Jurkat, Clone E6-1 (cell line): ENCODE data around the gene SLC9C2.
"Not testable (repeated sequence)": the region's sequence is repeated elsewhere in the genome, so short reads cannot be mapped to it uniquely, and the experiment has no call there.

Source experiments
- DNase-seq: peaks from one replicate; pipeline ENCODE4 v3.0.0-alpha.2; 2011; ENCODE audit warnings: low read depth, low spot score
- H3K4me3 ChIP-seq: 2 replicates; pipeline ENCODE4 v1.5.1; 2011; ENCODE audit warnings: mild to moderate bottlenecking, low read length, control low read depth, moderate library complexity

The SLC9C2 gene

DNA sequence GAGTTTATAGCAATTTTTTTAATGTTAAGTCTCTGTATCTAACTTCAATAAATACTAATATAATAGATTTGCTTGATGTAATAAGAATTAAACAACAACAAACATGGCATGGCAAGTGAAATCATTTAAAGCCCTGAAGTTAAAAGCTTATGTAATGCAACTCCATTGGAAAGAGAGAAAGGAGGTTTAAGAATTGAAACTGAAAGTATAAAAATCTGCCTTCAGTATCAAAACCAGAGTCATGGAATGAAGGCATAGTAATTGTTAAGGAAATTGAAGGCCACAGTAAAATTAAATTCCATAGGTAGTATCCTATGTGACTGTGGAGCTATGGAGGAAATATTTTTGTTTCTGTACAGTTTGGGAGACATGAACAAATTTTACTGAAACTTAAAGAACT, 70.6 kb downstream of the SLC9C2 start:
- DNase-seq: no peak
- H3K4me3 ChIP-seq: no peak overlapping the region

DNA sequence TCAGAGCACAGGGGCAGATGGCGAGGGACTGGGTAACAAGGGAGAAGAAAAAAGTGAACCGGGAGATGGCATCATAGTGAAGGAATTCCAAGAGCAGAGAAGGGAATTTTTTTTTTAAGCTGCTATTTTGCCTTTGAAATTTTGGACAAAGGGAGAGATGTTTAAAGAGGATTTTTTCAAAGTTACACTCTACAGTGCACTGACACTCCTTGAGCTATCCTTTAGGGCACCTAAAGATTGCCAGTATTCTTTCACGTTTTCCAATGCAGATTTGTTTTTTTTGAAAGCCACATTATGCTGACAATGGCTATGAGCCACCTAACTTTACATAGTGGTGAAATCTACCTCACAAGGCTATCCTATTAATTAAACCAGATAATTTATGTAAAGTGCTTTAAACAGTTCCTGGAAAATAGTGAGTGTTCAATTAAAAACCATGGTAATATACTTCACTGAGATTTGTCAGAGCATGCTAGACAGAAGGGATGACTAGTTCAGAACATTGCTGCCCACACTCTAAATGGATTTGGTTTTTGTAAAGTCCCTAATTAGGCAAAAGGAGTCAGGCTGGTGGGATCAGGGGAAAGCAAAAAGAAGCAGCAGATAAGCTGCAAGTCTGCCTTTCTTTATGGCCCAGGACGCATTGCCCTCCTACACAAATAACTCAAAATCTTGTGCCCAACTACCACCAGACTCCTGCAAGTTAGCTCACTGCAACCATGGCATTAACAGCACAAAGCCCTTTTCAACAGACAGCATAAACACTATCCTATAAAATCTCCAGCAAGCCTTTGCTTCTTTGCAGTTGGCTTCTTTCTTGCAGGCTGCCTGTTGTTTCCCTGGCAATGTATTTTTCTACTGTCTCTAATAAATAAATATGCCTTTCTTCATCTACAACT, 71.8 kb downstream of the SLC9C2 start:
- no peak for DNase-seq
- no peak overlapping the region for H3K4me3 ChIP-seq

DNA sequence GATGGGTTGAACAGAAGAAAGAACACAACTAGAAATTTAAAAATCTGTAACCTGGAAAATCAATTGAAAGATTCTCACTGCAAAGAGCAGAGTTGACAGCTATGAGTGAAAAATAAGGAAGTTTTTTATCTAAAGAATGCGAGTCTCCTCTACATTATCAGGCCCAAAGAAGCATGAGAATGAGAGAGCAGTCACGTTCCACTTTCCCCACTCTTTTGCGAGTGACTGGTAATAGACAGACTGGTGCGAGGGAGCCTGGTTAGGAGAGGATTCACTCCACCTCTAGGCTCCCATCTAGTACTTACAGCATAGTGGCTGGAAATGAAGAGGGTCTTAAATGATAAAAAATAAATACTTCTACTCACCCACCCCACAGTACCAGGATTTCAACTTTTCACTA, 73.8 kb downstream of the SLC9C2 start:
- H3K4me3 ChIP-seq: no peak overlapping the region
- DNase-seq: no peak

DNA sequence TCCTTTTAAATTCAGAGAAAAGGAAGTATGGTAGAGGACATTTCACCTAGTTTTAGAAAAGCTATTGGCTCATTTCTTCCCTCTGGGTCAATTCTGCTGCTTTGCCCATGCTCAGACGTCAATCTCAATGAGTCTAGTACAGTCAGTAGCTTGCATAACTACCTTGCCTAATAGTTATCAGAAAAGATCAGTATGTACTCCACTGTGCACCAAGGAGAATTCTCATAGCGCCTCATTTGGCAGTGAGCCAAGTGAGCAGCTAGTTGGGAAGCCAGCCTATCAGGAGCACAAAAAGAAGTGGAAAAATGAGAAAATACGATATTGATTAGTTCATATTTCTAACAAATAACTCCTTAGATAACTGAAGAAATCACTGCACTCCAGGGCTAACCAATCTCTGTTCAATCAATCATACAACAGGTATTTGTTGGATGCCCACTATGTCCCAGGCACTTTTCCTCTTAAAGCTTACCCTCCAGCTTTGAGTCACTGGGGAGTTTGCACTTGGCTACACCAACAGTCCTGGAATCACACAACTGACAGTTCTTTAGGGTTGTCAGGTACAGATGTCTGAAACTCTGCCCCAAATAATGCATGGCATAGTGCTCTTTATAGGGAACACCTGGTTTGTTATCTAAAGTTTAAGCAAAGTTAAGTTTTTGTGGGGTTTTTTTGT, 75.6 kb downstream of the SLC9C2 start:
- H3K4me3 ChIP-seq: no peak overlapping the region
- DNase-seq: no peak

DNA sequence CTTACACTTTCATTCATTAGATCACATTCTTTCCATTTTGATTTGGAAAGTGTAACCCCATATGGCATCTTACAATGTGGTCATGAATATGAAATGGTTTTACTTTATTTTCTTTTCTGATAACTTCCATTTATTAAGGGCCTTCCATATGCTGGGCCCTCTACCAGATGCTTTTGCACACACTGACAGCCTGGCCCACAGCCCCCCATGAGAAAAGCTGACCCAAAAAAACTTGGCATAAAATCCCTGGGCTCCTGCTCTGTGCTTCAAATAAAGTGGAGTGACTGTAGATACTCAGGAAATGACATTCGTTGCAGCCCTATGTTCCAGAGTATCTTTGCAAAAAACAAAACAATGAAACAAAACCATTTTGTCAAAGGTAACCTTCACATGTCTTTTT, 76.9 kb downstream of the SLC9C2 start:
- H3K4me3 ChIP-seq: no peak overlapping the region
- DNase-seq: no peak

DNA sequence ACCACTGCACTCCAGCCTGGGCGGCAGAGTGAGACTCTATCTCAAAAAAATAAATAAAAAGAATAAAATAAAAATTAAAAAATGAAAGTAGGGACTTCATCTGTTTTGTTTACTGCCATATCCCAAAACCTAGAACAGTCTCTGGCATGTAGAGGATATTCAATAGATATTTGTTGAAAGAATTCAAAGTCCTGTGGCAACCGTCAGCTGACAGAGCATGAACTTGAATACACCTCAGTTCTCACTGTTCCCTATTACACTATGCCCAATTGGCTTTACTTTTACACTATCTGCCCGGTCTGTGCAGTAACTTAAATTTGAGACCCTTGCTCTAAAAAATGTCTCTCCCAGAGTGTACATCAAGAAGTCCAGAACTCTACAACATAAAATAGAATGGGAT, 79.5 kb downstream of the SLC9C2 start:
- no peak overlapping the region for H3K4me3 ChIP-seq
- DNase-seq: no peak

DNA sequence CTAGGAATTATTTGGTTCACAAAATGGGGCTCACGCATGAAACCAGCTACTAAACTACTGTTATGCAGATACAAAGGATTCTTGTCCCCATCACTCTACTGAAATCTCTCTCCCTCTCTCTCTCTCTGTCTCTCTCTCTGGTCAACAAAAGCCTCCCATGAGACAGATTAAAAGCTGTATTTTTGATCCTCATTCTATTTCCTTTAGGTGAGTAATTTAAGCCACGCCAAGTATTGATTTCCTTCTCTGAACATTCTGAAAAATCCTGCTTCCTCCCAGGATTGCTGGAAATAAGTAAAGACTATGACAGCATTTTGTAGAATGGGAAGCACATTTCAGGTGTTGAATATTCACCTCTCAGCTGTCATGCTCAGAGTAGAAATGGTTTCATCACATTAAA, 82.1 kb downstream of the SLC9C2 start:
- DNase-seq: no peak
- H3K4me3 ChIP-seq: no peak overlapping the region

DNA sequence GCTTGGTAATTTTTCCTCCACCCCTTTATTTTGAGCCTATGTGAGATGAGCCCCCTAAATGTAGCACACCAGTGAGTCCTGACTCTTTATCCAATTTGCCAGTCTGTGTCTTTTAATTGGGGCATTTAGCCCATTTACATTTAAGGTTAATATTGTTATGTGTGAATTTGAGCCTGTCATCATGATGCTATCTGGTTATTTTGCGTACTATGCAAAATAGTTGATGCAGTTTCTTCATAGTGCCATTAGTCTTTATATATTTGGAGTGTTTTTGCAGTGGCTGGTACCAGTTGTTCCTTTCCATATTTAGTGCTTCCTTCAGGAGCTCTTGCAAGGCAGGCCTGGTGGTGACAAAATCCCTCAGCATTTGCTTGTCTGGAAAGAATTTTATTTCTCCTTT, 88.4 kb downstream of the SLC9C2 start:
- DNase-seq, H3K4me3 ChIP-seq: not testable (repeated sequence)

DNA sequence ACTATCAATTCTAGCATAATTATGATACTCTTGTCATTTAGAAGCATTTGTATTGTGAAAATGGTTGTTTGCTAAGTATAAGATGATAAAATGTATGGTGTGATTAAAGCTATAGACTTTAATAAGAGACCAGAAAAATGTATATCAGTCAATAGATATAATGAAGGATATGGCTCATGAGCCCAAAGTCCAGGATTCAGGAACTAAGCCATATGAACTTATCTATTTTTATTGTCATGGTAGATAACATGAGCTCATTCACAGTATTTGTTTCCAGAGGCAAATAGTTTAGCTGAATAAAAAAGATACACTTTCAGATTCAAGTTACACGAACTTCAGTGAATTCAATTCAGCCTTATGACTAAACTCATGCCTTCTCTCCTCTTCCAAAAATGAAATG, 93.1 kb downstream of the SLC9C2 start:
- no peak for DNase-seq
- no peak overlapping the region for H3K4me3 ChIP-seq

DNA sequence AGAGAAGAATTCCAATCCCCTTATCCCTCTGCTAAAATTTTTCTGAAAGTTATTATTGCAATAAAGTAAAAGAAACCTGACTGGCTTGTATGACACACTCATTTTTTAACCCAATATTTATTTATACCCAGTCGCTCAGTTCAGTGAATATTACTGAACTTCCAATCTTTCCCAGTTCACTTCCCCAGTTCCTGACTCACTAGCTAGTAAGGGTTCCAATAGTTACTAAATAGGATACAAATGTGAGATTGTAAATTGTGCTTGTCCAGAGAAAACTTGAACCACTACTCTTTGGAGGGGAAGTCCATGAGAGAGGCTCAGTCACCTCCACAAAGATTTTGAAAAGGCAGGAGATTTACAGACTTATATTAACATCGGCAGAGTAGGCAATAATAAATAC, 94.3 kb downstream of the SLC9C2 start:
- H3K4me3 ChIP-seq: no peak overlapping the region
- no peak for DNase-seq

DNA sequence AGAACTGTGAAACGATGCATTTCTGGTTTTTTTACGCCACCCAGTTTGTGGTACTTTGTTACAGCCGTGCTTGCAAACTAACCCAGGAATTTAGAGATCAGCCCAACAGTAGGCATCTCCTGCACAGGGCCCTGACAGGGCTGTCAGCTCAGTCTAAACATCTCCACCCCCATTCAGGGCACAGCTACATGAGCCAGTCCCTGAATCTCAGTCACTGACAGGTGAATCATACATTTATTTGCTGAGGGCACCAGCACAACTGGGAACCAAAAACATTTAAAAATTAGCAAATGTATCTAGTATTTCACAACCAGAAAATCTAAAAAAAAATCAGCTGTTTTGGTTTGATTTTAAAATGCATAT, 95.0 kb downstream of the SLC9C2 start:
- H3K4me3 ChIP-seq: no peak overlapping the region
- DNase-seq: no peak

DNA sequence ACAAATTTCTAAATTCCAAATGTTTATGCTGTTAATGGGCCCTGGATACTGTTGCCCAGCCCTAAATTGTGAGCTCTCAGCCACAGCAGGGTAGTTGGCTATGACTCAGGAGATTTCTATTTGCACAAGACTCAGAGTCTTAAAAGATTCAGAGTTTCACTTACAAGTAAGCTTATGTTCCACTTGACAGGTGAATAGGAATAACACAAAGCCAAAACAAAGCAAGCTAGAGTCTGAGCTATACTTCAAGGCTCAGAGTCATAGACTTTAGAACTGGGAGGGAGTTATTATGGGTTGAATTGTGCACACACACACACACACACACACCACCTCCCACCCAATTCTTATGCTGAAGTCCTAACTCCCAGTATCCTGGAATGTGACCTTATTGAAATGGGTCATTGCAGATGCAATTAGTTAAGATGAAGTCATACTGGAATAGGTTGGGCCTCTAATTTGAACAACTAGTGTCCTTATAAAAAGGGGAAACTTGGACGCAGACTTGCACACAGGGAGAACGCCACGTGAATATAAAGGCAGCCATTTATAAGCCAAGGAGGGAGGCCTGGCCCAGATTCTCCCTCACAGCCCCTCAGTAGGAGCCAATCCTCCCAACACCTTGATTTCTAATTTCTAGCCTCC, 95.5 kb downstream of the SLC9C2 start:
- no peak for DNase-seq
- H3K4me3 ChIP-seq: no peak overlapping the region

DNA sequence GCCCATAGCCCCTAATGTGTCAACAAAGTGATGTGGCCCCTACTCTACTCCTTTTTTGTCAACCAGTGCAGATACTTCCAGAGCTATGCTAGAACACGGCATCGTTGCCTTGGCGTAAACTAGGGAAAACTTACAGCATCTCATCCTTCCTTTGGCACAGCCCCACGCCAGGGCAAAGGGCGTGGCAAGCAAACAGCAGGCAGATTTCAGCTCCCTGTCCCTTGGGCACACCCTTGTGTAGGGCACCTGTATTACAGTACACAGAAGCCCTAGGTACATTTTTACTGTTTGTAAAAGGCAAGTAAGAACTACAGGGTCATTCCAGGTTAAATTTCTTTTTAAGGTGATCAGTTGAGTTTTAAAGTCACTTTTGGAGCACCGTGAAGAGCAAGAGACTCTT, 96.4 kb downstream of the SLC9C2 start:
- no peak for DNase-seq
- no peak overlapping the region for H3K4me3 ChIP-seq

DNA sequence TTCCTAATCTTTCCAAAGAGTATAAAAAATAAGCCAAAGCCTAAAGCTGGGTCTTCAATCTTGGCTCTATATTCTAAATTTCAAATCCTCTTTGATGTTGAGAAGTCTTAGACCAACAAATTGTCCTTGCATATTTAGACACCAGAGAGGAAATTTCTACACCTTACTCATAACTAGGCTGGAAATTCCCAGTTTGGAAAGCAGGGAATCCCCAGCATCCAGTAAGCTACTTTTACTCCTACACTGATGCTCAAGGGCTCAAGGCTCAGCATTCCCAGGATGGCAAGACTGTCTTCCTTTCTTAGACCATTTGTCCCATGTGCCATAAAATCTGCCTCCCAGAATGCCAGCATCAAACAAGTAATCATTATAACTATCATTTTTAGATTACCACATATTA, 97.5 kb downstream of the SLC9C2 start:
- DNase-seq: no peak
- no peak overlapping the region for H3K4me3 ChIP-seq

DNA sequence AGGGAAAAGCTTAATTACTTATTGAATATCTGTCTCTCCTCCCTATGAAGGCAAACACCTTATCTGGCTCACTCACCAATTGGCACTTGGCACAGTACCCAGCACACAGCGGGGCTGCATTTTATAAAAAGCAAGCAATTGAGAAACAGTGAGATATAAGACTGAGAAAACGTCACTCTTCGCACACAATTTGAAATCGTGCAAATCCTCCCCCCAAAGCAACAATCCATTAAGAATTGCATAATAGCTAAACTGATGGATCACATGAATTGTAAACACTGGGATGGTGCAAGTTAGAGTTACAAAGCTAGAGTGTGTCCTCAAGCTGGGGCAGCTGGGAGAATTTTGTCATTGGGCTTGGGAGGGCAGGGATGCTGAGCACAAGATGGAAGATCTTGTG, 98.6 kb downstream of the SLC9C2 start:
- DNase-seq: no peak
- no peak overlapping the region for H3K4me3 ChIP-seq

DNA sequence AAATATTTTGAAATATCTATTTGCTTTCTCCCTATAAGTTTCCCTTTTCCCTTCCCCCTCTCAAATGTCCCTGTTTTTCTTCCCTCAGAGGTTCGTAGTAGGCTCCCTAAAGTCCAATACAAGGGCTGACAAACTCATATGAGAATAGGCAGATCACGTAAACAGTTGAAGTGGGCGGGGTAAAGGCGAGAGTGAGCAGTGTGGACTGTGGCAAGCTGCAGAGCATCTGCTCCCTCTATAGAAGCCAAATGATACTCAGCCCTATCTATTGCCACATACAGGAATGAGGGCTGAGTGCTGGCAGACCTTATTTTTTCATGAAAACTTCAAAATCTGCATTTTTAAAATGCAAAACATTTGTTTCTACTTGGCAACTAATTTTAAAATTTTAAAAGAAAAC, 99.5 kb downstream of the SLC9C2 start:
- DNase-seq: no peak
- no peak overlapping the region for H3K4me3 ChIP-seq

DNA sequence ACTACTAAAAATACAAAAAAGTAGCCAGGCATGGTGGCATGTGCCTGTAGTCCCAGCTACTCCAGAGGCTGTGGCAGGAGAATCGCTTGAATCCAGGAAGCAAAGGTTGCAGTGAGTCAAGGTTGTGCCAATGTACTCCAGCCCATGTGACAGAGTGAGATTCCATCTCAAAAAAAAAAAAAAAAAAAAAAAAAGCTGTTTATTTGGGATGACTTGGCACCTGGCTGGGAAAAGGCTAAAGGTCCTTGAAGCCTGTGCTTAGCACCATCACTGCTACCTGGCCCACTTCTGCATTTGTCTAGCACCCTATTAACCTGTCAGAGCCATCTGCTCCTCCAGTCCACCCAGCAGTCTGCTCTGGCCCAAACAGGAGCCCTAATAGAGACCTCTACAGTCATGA, 100.8 kb downstream of the SLC9C2 start:
- DNase-seq: no peak

DNA sequence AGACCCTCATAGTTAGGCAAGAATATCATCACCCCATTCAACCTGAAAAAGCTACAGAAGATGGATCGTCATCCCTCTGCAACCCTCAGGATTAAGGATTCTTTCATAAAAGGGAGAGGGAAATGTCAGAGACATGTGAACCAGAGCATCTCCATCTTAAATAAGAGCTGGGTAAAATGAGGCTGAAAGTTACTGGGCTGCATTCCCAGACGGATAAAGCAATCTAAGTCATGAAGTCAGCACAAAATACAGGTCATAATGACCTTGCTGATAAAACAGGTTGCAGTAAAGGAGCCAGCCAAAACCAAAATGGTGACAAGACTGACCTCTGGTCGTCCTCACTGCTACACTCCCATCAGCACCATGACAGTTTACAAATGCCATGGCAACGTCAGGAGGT, 103.1 kb downstream of the SLC9C2 start:
- no peak for DNase-seq
- no peak overlapping the region for H3K4me3 ChIP-seq

More for the DNA sequence above, 100.8 kb downstream of the SLC9C2 start:
- H3K4me3 ChIP-seq: no peak overlapping the region

DNA sequence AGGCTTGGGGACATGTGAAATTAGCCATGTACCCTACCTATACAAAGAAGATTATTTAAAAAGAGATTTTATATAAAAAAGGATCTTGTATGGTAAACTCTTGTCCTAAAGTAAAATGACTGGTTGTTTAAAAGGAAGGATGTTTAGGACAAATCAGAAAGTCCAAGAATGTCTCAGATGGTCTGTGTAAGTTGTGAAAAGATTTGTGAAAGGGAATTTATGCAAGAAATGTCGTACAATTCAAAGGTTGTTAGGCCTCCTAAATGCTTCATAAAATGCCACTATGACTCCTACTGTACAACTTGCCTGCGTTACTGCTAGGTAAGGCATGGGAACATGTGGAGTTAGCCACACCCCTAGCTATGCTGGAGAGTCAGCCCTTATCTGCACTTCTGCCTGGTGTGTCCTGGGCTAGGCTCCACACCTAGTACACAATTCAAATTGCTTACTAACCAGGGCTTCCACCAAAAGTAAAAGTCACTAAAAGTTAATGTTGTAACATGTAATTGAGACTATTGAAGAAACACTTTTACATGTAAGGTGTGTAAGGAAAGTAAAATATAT, 106.0 kb downstream of the SLC9C2 start:
- no peak for DNase-seq
- no peak overlapping the region for H3K4me3 ChIP-seq

DNA sequence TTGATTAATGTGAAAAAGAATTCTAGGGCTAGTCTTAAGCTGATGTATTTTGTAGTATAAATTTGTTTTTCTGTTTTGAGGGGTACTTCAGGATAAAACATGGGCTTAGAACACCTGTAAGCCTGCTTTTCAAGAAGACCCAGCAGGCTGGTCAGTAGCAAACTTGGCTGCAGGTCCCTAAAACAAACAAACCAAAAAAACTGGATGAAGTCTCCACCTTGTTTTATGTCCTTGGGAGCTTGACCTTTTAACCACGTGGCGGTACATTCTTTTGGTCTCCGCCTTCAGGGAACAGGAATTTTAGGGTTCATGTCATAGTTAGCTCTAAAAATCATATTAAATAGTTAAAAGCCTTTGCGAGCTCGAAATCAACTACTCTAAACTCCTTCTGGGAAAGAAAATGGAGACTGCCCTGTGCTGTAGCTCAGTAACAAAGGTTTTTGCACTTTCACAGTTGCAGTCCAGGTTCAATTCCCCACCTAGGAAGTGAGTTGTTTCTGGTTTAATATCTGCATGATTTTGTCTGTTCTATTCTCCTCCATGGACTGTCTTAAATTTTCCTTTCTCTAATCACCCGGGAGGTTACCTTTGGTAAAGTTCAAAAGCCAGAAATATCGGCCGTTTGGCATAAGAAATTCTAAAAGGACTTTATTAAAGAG, 107.1 kb downstream of the SLC9C2 start:
- no peak overlapping the region for H3K4me3 ChIP-seq
- DNase-seq: no peak
